Activated CD8-positive, alpha-beta memory T cell treated with anti-CD3 and anti-CD28 coated beads for 36 hours (primary cell): ENCODE measurements around the gene HS3ST4. TPM values are rescaled to one million over a fixed set of nuclear protein-coding genes. Genes with fewer than 3 reads are reported as not detected.
"Not testable (repeated sequence)": the region's sequence is repeated elsewhere in the genome, so short reads cannot be mapped to it uniquely, and the experiment has no call there.

ENCODE experiments used
- CTCF ChIA-PET: fragments of 350-600 bp; sonication (Branson Sonifier 250); formaldehyde crosslinking; loops from one replicate; lab custom pipeline; 2021; ENCODE audit warnings: antibody characterized with exemption; lab: Charles Lee
- POLR2A ChIA-PET: fragments of 350-600 bp; sonication (Branson Sonifier 250); formaldehyde crosslinking; loops from one replicate; lab custom pipeline; 2021; ENCODE audit warnings: antibody characterized with exemption; lab: Charles Lee
- total RNA-seq, 2 experiments: library from RNA; stranded (reverse); gene quantifications; one replicate each; pipeline ENCODE4 v1.2.3, GENCODE V29; 2021

The HS3ST4 gene
- total RNA-seq, 2 experiments from 2014 or later: not detected

GRCh38 chr16:26050472-26050871 is 358.7 kb downstream of the HS3ST4 start:
- ChIA-PET POLR2A (no interaction called here), CTCF (no interaction called here)

- CTCF ChIA-PET: no interaction called here
- POLR2A ChIA-PET: no interaction called here
Observed at GRCh38 chr16:26051063-26051462, 359.3 kb downstream of the HS3ST4 start.

DNA sequence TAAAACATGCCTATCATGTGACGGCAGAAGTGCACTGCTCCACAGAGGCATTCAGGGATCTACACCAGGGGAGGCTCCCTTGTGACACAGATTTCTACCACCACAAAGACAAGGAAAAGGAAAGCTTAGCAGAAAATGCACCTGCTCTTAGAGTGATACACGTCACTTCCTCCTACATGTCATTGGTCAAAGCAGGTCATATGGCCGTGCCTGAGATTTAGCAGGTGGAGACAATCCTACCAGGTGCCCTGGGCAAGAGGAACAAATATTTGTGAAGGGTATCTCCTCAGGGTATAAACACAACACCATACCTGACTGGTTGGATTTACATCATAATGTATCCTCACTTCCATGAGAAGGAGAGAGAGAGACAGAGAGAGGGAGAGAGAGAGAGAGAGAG is 362.1 kb downstream of the HS3ST4 start:
- ChIA-PET POLR2A (no interaction called here), CTCF (no interaction called here)

DNA sequence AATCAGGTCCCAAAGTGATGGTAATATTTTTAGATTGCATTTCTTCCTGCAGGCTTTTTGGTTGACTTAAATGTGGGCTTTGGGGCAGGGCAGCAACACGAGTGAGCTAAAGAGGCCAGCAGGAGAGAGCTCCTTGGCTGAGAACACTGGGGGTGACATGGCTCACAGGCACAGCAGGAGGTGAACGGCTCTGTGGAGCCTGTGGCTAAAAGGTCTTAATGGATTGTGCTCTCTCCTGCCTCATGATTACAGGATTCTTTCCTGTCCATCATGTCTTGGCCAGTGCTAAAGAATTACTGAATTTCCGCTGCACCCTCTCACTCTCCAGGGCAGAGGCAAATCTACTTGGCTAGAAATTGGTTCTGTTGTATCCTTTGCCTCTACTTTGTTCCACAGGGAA is 366.6 kb downstream of the HS3ST4 start:
- ChIA-PET CTCF (no interaction called here), POLR2A (no interaction called here)

DNA sequence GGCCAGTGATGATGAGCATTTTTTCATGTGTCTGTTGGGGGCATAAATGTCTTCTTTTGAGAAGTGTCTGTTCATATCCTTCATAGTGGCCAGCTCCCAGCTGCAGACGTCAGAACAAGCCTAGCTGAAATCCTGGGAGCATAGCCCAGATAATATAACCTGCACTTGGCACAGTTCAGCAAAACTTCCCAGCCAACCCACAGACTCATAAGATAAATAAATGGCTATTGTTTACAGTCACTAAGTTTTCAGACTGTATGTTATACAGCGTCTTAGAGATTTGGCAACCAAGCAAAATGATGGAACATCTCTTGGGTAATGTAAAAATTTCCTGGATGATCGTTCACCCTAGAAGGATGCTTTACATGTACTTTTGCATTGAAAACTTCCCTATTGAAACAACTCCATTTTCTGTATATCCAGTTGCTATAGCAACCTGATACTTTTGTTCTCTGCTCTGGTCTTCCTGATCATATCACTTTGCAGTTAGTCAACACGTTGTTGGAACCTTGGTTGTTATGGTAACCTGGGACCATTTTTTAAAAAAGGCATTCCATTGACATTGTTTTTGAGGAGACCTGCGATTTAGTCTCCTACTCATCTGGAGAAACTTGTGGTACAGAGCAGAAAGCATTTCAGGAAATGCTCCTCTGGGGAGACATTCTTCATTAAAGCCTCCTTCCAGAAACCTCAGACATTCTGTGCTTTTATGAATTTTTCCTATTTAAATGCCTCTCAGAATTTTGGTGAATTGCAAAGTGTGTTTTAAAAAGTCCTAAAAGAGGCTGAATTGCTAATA is 378.7 kb downstream of the HS3ST4 start:
- POLR2A ChIA-PET: no interaction called here
- CTCF ChIA-PET: no interaction called here

DNA sequence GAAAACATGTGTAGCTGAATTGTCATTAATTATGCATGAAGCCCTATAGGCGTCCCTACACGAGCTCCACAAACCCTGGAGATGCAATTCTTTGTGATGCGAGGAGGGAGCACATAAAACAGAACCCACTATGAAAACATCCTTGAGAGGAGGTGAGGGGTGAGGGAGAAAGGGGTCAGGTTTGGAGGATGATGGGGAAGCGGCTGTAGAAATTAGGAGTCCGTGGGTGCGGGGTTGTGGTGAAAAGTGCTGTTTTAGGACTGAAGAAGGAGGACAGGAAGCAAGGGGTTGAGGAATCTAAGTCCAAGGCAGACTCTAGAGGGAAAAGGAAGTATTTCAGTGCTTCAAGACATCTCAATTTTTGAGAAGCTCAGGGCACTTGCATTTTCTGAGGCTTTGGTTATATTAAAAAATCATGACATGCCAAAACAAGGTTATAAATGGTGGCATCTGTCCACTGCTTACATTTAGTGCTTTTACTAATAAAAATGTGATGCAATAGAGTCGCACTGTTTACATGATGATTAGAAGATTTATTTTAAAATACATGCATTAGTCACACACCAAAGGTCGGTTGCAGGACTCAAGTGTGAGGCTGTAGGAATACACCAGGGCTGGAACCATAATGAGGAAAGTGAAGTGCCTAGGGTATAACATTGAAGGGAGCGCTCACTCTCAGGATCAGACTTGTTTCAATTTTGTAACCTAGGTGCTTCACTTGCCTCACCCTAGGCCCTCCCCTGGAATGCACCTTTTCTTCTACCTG is 379.5 kb downstream of the HS3ST4 start:
- CTCF ChIA-PET: no interaction called here
- POLR2A ChIA-PET: no interaction called here

- ChIA-PET POLR2A (no interaction called here), CTCF (no interaction called here)
Observed at GRCh38 chr16:26078716-26079355, 387.1 kb downstream of the HS3ST4 start.

GRCh38 chr16:26087091-26087490 is 395.3 kb downstream of the HS3ST4 start:
- ChIA-PET POLR2A (no interaction called here), CTCF (no interaction called here)

GRCh38 chr16:26091511-26091910 is 399.8 kb downstream of the HS3ST4 start:
- ChIA-PET CTCF (no interaction called here), POLR2A (no interaction called here)

- POLR2A ChIA-PET, CTCF ChIA-PET: not testable (repeated sequence)
Observed at GRCh38 chr16:26098206-26098605, 406.4 kb downstream of the HS3ST4 start.

GRCh38 chr16:26102369-26102768 is 410.6 kb downstream of the HS3ST4 start:
- POLR2A ChIA-PET: no interaction called here
- CTCF ChIA-PET: no interaction called here

DNA sequence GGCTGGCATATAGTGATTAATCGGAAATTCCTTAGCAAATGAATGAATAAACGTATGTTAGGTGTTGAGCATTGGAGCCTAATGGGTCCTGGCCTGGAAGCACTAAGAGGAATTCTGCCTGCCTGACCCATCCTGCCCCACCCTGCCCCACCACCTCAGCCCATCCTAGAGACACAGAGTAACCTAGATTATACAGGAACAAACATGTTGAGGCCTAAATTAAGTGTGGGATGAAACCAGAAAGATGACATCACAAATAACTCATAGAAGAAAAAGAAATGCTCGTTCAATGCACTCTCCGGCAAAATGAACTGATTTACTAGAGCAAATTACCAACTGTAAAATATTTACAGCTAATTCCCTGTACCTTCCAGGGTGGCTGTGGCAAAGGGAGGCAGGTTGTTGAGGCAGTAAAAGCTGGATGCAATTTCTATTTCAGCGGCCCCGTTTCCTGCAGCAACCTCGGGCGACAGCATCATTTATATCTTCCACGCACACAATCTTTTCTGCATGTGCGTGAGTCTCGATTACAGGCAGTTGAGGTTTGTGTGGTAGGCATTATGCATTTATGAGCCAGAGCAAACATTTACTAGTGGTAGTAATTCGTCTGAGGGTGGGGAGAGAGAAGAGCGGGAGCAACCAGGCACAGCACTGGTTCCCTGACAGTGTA is 417.2 kb downstream of the HS3ST4 start:
- ChIA-PET POLR2A (no interaction called here), CTCF (no interaction called here)

DNA sequence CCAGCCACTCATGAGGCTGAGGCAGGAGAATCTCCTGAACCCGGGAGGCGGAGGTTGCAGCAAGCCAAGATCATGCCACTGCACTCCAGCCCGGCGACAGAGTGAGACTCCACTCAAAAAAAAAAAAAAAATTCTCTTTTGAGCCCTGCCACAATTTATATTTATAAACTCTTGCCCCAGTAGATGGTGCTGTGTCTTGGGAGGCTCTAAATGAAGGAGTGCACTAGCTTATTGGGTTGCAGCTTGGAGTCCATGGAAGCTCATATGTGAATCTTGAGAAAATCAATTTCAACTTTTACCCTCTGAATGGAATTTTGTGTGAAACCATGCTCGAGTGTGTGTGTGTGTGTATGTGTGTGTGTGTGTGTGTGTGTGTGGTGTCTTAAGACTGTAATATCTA is 420.1 kb downstream of the HS3ST4 start:
- ChIA-PET POLR2A (no interaction called here), CTCF (no interaction called here)

- ChIA-PET POLR2A (no interaction called here), CTCF (no interaction called here)
Observed at GRCh38 chr16:26118575-26118974, 426.8 kb downstream of the HS3ST4 start.

DNA sequence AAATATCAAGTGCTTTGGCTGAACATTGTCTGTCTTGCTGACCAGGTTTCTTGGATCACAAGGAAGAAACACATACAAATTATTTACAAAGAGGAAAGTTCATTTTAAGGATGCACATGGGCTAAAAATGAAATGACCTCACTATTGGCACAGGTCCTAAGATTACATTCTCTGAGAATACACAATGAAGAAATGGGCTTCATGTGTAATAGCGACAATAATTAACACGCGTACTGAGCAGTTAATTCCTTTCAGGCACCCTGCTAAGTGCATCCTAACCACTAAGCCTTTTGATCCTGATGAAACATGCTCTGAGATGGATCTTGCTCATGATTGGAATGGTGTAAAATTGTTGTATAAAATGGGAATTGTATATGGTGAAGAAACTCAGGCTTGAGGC is 429.0 kb downstream of the HS3ST4 start:
- POLR2A ChIA-PET: no interaction called here
- CTCF ChIA-PET: no interaction called here

GRCh38 chr16:26128296-26128695 is 436.5 kb downstream of the HS3ST4 start:
- POLR2A ChIA-PET: no interaction called here
- CTCF ChIA-PET: no interaction called here

DNA sequence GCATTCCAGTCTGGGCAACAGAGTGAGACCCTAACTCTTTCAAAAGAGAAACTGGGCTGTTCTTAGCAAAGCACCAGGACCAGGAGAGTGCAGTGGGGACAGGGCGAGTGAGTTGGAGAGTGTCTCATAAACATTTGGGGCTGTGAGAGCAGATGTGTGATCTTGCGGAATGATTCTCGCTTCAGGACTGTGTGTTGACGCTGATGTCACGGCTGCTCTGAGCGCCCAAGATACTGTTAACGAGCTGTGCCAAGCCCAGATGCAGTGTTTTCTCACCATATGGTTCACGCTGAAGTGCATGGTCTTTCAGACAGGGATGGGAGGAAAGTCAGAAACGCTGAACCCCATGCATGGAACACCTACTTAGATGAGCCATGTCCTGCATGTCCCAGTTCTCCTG is 438.2 kb downstream of the HS3ST4 start:
- ChIA-PET CTCF (no interaction called here), POLR2A (no interaction called here)

- POLR2A ChIA-PET: no interaction called here
- CTCF ChIA-PET: no interaction called here
Observed at GRCh38 chr16:26133416-26134093, 441.8 kb downstream of the HS3ST4 start.

DNA sequence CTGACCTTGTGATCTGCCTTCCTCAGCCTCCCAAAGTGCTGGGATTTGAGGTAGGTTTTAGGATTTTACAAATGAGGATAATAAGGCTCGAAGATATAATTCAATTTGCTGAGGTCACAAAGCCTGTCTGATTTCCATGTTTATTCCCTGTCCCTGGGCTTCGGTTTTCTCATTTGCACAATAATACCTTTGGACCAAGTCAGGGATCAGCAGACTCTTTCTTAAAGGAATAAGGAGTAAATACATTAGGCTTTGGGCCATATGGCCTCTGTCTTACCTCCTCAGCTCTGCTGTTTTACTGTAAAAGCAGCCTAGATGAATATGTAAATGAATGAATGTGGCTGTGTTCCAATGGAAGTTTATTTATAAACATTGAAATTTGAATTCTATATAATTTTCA is 442.8 kb downstream of the HS3ST4 start:
- POLR2A ChIA-PET: no interaction called here
- CTCF ChIA-PET: no interaction called here

- POLR2A ChIA-PET: no interaction called here
- CTCF ChIA-PET: no interaction called here
Observed at GRCh38 chr16:26137956-26138355, 446.2 kb downstream of the HS3ST4 start.
